H9 (cell line): ENCODE measurements around the gene MEP1A. TPM values are rescaled to one million over a fixed set of nuclear protein-coding genes. Genes with fewer than 3 reads are reported as not detected.

Experiments
- DNase-seq: peaks from one replicate; pipeline ENCODE4 v3.0.0-alpha.2; 2017
- H2AFZ ChIP-seq: one replicate; pipeline ENCODE4 v1.6.1; 2013; ENCODE audit warnings: mild to moderate bottlenecking, low read length, control low read depth, moderate library complexity
- H2AK5ac ChIP-seq: 2 replicates; pipeline ENCODE4 v1.6.1; 2013; ENCODE audit warnings: low read length, control low read depth, mixed read lengths; ENCODE audit not compliant: insufficient read length
- H2BK120ac ChIP-seq: one replicate; pipeline ENCODE4 v1.6.1; 2013; ENCODE audit warnings: low read depth, mild to moderate bottlenecking, low read length, control low read depth, inconsistent platforms; ENCODE audit not compliant: poor library complexity, severe bottlenecking
- H2BK12ac ChIP-seq: 2 replicates; pipeline ENCODE4 v1.6.1; 2013; ENCODE audit warnings: low read length, control low read depth, mixed read lengths, low read depth; ENCODE audit not compliant: insufficient read length
- H2BK15ac ChIP-seq: 2 replicates; pipeline ENCODE4 v1.6.1; 2013; ENCODE audit warnings: low read depth, low read length, control low read depth
- H2BK20ac ChIP-seq: one replicate; pipeline ENCODE4 v1.6.1; 2013; ENCODE audit warnings: low read depth, mild to moderate bottlenecking, low read length, control low read depth, inconsistent platforms; ENCODE audit not compliant: poor library complexity, severe bottlenecking
- H2BK5ac ChIP-seq: 2 replicates; pipeline ENCODE4 v1.6.1; 2013; ENCODE audit warnings: low read length, control low read depth, mixed read lengths; ENCODE audit not compliant: insufficient read length
- H3K14ac ChIP-seq: 2 replicates; pipeline ENCODE4 v1.6.1; 2013; ENCODE audit warnings: low read length, control low read depth; ENCODE audit not compliant: insufficient read depth
- H3K18ac ChIP-seq: 2 replicates; pipeline ENCODE4 v1.6.1; 2013; ENCODE audit warnings: low read depth, mild to moderate bottlenecking, mixed read lengths, low read length, control low read depth; ENCODE audit not compliant: insufficient read length
- H3K23ac ChIP-seq: 2 replicates; pipeline ENCODE4 v1.6.1; 2013; ENCODE audit warnings: low read length, control low read depth, mixed read lengths, low read depth; ENCODE audit not compliant: insufficient read length
- H3K23me2 ChIP-seq: 2 replicates; pipeline ENCODE4 v1.6.1; 2013; ENCODE audit warnings: low read depth, mild to moderate bottlenecking, mixed read lengths, low read length, control low read depth; ENCODE audit not compliant: insufficient read length, poor library complexity, severe bottlenecking
- H3K27ac ChIP-seq: 2 replicates; pipeline ENCODE4 v1.5.1; 2013; ENCODE audit warnings: low read length, control low read depth, mixed read lengths, low read depth; ENCODE audit not compliant: insufficient read length
- H3K27me3 ChIP-seq: 2 replicates; pipeline ENCODE4 v1.6.1; 2013; ENCODE audit warnings: low read length, control low read depth, inconsistent platforms; ENCODE audit not compliant: insufficient read depth
- H3K4ac ChIP-seq: 2 replicates; pipeline ENCODE4 v1.6.1; 2013; ENCODE audit warnings: low read depth, mild to moderate bottlenecking, control low read depth, inconsistent platforms, low read length, moderate library complexity
- H3K4me1 ChIP-seq: 2 replicates; pipeline ENCODE4 v1.6.1; 2013; ENCODE audit warnings: low read length, control low read depth, inconsistent platforms; ENCODE audit not compliant: insufficient read depth
- H3K4me2 ChIP-seq: 2 replicates; pipeline ENCODE4 v1.6.1; 2013; ENCODE audit warnings: low read length, control low read depth, mixed read lengths; ENCODE audit not compliant: insufficient read length, insufficient read depth
- H3K56ac ChIP-seq: 2 replicates; pipeline ENCODE4 v1.6.1; 2013; ENCODE audit warnings: low read depth, mild to moderate bottlenecking, mixed read lengths, low read length, control low read depth; ENCODE audit not compliant: insufficient read length
- H3K79me1 ChIP-seq: 2 replicates; pipeline ENCODE4 v1.6.1; 2013; ENCODE audit warnings: low read depth, mild to moderate bottlenecking, moderate library complexity, low read length, control low read depth, inconsistent platforms; ENCODE audit not compliant: insufficient read depth, poor library complexity, severe bottlenecking
- H3K79me2 ChIP-seq: 2 replicates; pipeline ENCODE4 v1.6.1; 2013; ENCODE audit warnings: low read length, control low read depth, inconsistent platforms; ENCODE audit not compliant: insufficient read depth
- H3K9ac ChIP-seq: 2 replicates; pipeline ENCODE4 v1.6.1; 2013; ENCODE audit warnings: low read length, control low read depth, mixed read lengths; ENCODE audit not compliant: insufficient read length; ENCODE audit errors: extremely low read depth
- H3K9me3 ChIP-seq: one replicate; pipeline ENCODE4 v1.6.1; 2013; ENCODE audit warnings: low read depth, low read length, inconsistent platforms; ENCODE audit not compliant: control insufficient read depth
- H3T11ph ChIP-seq: one replicate; pipeline ENCODE4 v1.6.1; 2013; ENCODE audit warnings: mild to moderate bottlenecking, low read length, control low read depth, inconsistent platforms
- H4K20me1 ChIP-seq: one replicate; pipeline ENCODE4 v1.6.1; 2013; ENCODE audit not compliant: control insufficient read depth, insufficient read length, insufficient read depth
- H4K5ac ChIP-seq: 2 replicates; pipeline ENCODE4 v1.6.1; 2013; ENCODE audit warnings: low read depth, mild to moderate bottlenecking, mixed read lengths, low read length, control low read depth; ENCODE audit not compliant: insufficient read length
- H4K8ac ChIP-seq: replicated peaks from 2 replicates; pipeline ENCODE4 v1.6.1; 2013; ENCODE audit warnings: low read length, control low read depth, mixed read lengths, low read depth; ENCODE audit not compliant: insufficient read length
- H4K91ac ChIP-seq: 2 replicates; pipeline ENCODE4 v1.6.1; 2013; ENCODE audit warnings: low read depth, mild to moderate bottlenecking, moderate library complexity, mixed read lengths, low read length, control low read depth; ENCODE audit not compliant: insufficient read length
- H3K27ac Mint-ChIP-seq, 3 experiments: 2 replicates in 2 of 3; 3 replicates in 1 of 3; pipeline ENCODE4 v1.8.0; 2020 to 2021; ENCODE audit warnings: mixed read lengths in 3 of 3, mild to moderate bottlenecking in 1 of 3, moderate library complexity in 1 of 3
- H3K27me3 Mint-ChIP-seq: 2 replicates; pipeline ENCODE4 v1.8.0; 2021; ENCODE audit warnings: low read depth, mild to moderate bottlenecking, moderate library complexity, mixed read lengths
- H3K36me3 Mint-ChIP-seq, 3 experiments: 2 replicates in 2 of 3; 3 replicates in 1 of 3; pipeline ENCODE4 v1.8.0; 2020 to 2021; ENCODE audit warnings: low read depth in 3 of 3, mixed read lengths in 3 of 3; ENCODE audit not compliant: insufficient read depth in 1 of 3
- H3K4me1 Mint-ChIP-seq, 2 experiments: 2 replicates each; pipeline ENCODE4 v1.8.0; 2020; ENCODE audit warnings: mixed read lengths in 2 of 2
- H3K4me3 Mint-ChIP-seq, 2 experiments: 2 replicates in 1 of 2; 3 replicates in 1 of 2; pipeline ENCODE4 v1.8.0; 2020 to 2021; ENCODE audit warnings: mild to moderate bottlenecking in 2 of 2, mixed read lengths in 2 of 2, moderate library complexity in 1 of 2
- H3K9me3 Mint-ChIP-seq, 2 experiments: 2 replicates in 1 of 2; 3 replicates in 1 of 2; pipeline ENCODE4 v1.8.0; 2020; ENCODE audit warnings: mild to moderate bottlenecking in 2 of 2, mixed read lengths in 2 of 2, moderate library complexity in 1 of 2
- CTCF ChIP-seq: fragments of 200-600 bp; sonication (generic); conservative IDR thresholded peaks from 3 replicates; pipeline ENCODE4 v1.8.0; 2021; ENCODE audit warnings: antibody characterized with exemption, mild to moderate bottlenecking
- total RNA-seq: library from RNA; stranded (reverse); gene quantifications from 2 replicates; pipeline ENCODE4 v1.2.1, GENCODE V29; 2021

The MEP1A gene
- total RNA-seq, 1 experiment from 2014 or later: not detected

DNA sequence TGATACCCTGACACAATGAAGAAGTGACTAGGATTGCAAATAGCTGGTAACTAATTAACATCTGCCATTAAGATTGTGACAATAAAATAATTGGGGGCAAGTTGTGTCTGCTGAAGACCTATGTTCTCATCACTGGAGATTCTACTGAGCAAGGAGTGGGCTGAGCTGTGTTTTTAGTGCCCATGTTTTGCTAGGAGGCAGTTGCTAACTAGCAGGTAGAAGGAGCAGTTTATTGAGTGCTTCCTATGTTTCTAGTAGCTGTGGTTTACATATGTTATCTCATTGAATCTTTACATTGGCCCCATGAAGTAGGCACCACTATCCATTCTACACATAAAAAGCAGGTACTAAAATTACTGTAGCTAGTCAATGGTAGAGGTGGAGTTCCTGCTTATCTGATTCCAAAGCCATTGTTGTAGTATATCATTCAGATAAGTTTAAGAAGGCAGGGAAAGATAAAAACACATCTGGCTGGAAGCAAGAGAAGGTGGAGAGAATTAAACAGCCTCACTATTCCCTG is 2.8 kb upstream of the MEP1A start:
- no peak for DNase-seq
- Histone ChIP-seq H3K27ac (no peak overlapping the region), H3K27me3 (no peaks in the 10 kb centered on the region), H3K4ac (no peak overlapping the region), H2AFZ (no peak overlapping the region), H2BK12ac (no peak overlapping the region), H4K8ac (no peak overlapping the region), H2AK5ac (no peak overlapping the region), H2BK15ac (no peak overlapping the region), H2BK20ac (no peak overlapping the region), H3K4me2 (no peak overlapping the region), H3K79me1 (no peaks in the 10 kb centered on the region), H3K23me2 (no peaks in the 10 kb centered on the region), H3K18ac (no peak overlapping the region), H3K9ac (no peak overlapping the region), H3K14ac (no peak overlapping the region), H3K56ac (no peak overlapping the region), H4K5ac (no peak overlapping the region), H2BK120ac (no peak overlapping the region), H4K91ac (no peak overlapping the region), H4K20me1 (no peaks in the 10 kb centered on the region), H3K4me1 (no peaks in the 10 kb centered on the region), H3K79me2 (no peaks in the 10 kb centered on the region), H3T11ph (no peak overlapping the region), H2BK5ac (no peak overlapping the region), H3K23ac (no peak overlapping the region), H3K9me3 (no peaks in the 10 kb centered on the region)
- H3K4me1 Mint-ChIP-seq: no peaks in the 10 kb centered on the region
- no peak for TF ChIP-seq CTCF
- H3K27ac Mint-ChIP-seq: no peak overlapping the region
- H3K36me3 Mint-ChIP-seq: no peaks in the 10 kb centered on the region
- H3K4me3 Mint-ChIP-seq: no peak overlapping the region
- H3K27me3 Mint-ChIP-seq: no peaks in the 10 kb centered on the region; the same call in 1 of the 2 replicates
- H3K9me3 Mint-ChIP-seq: no peaks in the 10 kb centered on the region
